GM12872 (cell line): ENCODE data around the gene ADAM12.

Experiments used
- CTCF ChIP-seq: IDR thresholded peaks from 3 replicates; pipeline ENCODE4 v1.5.1; 2011; ENCODE audit warnings: low read depth, mild to moderate bottlenecking, low read length, moderate library complexity; ENCODE audit not compliant: insufficient read depth

Gene ADAM12

GRCh38 chr10:126156012-126156411, 232.3 kb downstream of the ADAM12 start:
- no peak for TF ChIP-seq CTCF

- no peak for TF ChIP-seq CTCF
Measured at GRCh38 chr10:126155528-126155927, 232.7 kb downstream of the ADAM12 start.

GRCh38 chr10:126153711-126154628, 234.3 kb downstream of the ADAM12 start:
- no peak for TF ChIP-seq CTCF

GRCh38 chr10:126147866-126148587, 240.2 kb downstream of the ADAM12 start:
- no peak for TF ChIP-seq CTCF

GRCh38 chr10:126146771-126147170, 241.5 kb downstream of the ADAM12 start:
- TF ChIP-seq CTCF, result no peak

GRCh38 chr10:126143117-126143516, 245.2 kb downstream of the ADAM12 start:
- TF ChIP-seq CTCF, result no peak

GRCh38 chr10:126140746-126141273, 247.5 kb downstream of the ADAM12 start:
- TF ChIP-seq CTCF, result no peak
